Activated naive CD4-positive, alpha-beta T cell treated with anti-CD3 and anti-CD28 coated beads for 36 hours (primary cell): Measurements from ENCODE around the gene HMX1. TPM values are rescaled to one million over a fixed set of nuclear protein-coding genes. Genes with fewer than 3 reads are reported as not detected.

ENCODE experiments used
- CTCF ChIA-PET: fragments of 350-600 bp; sonication (Branson Sonifier 250); formaldehyde crosslinking; loops from one replicate; lab custom pipeline; 2021; ENCODE audit warnings: antibody characterized with exemption; lab: Charles Lee
- DNase-seq: peaks from one replicate; pipeline ENCODE4 v3.0.0-alpha.2; 2020
- H3K27ac Mint-ChIP-seq: one replicate; pipeline ENCODE4 v1.8.0; 2021; ENCODE audit warnings: mild to moderate bottlenecking, mixed read lengths
- H3K27me3 Mint-ChIP-seq: one replicate; pipeline ENCODE4 v1.8.0; 2021; ENCODE audit warnings: low read depth, mixed read lengths
- H3K36me3 Mint-ChIP-seq: one replicate; pipeline ENCODE4 v1.8.0; 2021; ENCODE audit warnings: low read depth, mixed read lengths
- H3K4me1 Mint-ChIP-seq: one replicate; pipeline ENCODE4 v1.8.0; 2021; ENCODE audit warnings: low read depth, mixed read lengths
- H3K4me3 Mint-ChIP-seq: one replicate; pipeline ENCODE4 v1.8.0; 2021; ENCODE audit warnings: mild to moderate bottlenecking, moderate library complexity, mixed read lengths
- H3K9me3 Mint-ChIP-seq: one replicate; pipeline ENCODE4 v1.8.0; 2021; ENCODE audit warnings: mixed read lengths
- intact Hi-C: fragments of 100-400 bp; cut with micrococcal nuclease; formaldehyde crosslinking; loops from one replicate; pipeline ENCODE4 v1.15.1; 2023
- total RNA-seq, 2 experiments: library from RNA; stranded (reverse); gene quantifications; one replicate each; pipeline ENCODE4 v1.2.3, GENCODE V29; 2021

Gene HMX1
- total RNA-seq, 2 experiments from 2014 or later: not detected

DNA sequence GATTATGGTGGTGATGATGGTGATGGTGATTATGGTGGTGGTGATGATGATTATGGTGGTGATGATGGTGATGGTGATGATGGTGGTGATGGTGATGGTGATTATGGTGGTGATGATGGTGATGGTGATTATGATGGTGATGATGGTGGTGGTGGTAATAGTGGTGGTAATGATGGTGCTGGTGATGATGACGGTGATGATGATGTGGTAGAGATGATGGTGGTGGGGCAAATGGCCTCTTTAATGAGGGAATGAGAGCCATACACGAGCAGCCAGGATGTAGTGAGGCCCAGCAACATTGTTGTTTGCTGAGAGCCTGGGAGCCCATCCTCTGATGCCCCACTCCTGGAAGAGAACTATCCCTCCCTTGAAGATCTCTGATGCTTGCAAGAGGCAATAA lies 29.0 kb downstream of the HMX1 start:
- no peaks in the 10 kb centered on the region for H3K4me1 Mint-ChIP-seq
- no peak overlapping the region for H3K4me3 Mint-ChIP-seq
- no peak for DNase-seq
- intact Hi-C loops: no loop called here
- H3K27ac Mint-ChIP-seq: no peak overlapping the region
- CTCF ChIA-PET: no interaction called here
- H3K9me3 Mint-ChIP-seq: peaks cover 6% of the 10 kb centered on the region
- no peaks in the 10 kb centered on the region for H3K36me3 Mint-ChIP-seq
- H3K27me3 Mint-ChIP-seq: peaks cover 5% of the 10 kb centered on the region

DNA sequence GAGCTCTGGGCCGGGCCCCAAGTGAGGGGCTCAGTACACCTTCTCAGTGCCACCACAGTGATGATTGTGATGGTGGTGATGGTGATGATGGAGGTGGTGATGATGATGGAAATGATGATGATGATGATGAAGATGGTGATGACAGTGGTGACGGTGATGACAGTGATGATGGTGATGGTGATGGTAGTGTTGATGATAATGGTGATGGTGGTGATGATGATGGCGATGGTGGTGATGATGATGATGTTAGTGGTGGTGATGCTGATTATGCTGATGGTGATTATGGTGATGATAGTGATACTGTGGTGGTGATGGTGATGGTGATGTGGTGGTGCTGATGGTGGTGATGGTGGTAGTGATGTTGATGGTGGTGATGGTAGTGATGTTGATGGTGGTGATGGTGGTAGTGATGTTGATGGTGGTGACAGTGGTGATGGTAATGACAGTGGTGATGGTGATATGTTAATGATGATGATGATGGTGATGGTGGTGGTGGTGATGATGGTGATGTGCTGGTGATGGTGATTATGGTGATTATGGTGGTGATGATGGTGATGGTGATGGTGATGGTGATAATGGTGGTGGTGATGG lies 29.9 kb downstream of the HMX1 start:
- intact Hi-C loops: no loop called here
- no peaks in the 10 kb centered on the region for H3K36me3 Mint-ChIP-seq
- peaks cover 6% of the 10 kb centered on the region for H3K9me3 Mint-ChIP-seq
- H3K4me3 Mint-ChIP-seq: no peak overlapping the region
- CTCF ChIA-PET: no interaction called here
- peaks cover 4% of the 10 kb centered on the region for H3K27me3 Mint-ChIP-seq
- no peak overlapping the region for H3K27ac Mint-ChIP-seq
- no peak for DNase-seq
- H3K4me1 Mint-ChIP-seq: no peaks in the 10 kb centered on the region

DNA sequence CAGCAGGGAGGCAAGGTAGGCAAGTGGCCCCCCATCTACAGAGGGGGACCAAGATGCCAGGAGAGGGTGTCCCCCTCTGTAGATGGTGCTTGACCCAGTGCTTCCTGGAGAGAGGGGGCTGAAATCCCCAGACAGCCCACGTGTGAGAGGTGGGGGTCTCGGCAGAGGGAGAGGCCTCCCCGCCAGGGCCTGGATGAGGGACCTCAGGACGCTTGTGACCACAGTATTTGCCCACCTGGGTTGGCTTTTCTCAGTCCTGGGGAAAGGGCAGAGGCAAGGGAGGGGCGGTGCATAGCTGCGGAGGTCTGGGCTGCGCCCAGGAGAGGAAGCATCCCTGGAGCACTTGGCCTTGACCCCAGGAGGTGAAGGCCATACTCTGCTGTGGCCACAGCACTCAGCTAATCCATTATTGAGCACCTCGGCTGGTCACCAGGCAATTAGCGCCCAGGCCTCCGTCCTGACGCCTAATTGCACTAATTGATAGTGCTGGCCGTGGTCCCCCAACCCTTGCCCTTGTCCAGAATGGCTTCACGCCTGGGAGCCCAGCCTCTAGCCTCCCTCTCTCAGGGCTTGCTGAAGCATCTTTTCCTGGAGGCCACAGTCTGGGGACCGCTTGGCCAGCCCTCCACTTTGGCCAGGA lies 30.7 kb downstream of the HMX1 start:
- Mint-ChIP-seq H3K4me3 (no peak overlapping the region), H3K27me3 (peaks cover 2% of the 10 kb centered on the region), H3K4me1 (no peaks in the 10 kb centered on the region), H3K36me3 (no peaks in the 10 kb centered on the region), H3K27ac (no peak overlapping the region), H3K9me3 (peaks cover 6% of the 10 kb centered on the region)
- CTCF ChIA-PET: no interaction called here
- intact Hi-C loops: no loop called here
- DNase-seq: no peak

DNA sequence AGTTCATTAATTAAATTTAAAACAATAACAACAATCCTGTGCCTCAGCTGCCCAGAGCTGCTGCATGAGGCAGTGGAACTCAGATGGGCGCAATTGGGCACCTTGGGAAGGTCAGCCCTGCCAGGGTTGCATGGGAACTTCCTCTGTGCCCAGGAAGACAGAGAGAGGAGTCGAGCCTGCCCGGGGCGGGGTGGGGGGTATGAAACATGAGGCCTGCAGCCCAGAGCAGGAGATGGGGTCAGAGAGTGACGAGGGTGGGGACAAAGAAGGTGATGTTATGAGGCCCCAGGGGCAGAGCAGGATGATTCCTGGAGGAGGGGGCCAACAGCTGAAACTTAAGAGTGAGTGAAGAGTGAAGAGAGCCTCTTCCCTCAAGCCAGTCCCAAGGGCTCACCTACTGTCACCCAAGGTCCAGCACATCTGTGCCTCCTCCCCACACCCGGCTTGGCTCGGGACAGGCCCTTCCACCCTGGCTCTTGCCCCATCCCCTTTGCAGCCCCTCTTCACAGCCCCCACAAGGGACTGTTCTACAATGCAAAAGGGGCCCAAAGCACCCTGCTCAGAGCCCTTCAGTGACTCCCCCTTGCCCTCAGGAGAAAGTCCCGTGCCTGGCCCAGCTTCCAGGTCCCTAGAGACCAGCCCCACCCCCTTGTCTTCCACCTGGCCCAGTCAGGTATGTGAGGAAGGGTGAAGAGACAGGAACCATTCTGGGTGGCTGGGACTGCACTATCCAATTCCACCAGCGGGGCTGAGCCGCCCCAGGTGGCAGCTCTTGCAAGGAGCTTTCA lies 31.4 kb downstream of the HMX1 start:
- CTCF ChIA-PET: no interaction called here
- DNase-seq: no peak
- peaks cover 6% of the 10 kb centered on the region for H3K9me3 Mint-ChIP-seq
- no peaks in the 10 kb centered on the region for H3K4me1 Mint-ChIP-seq
- intact Hi-C loops: no loop called here
- H3K27ac Mint-ChIP-seq: no peak overlapping the region
- H3K4me3 Mint-ChIP-seq: no peak overlapping the region
- H3K27me3 Mint-ChIP-seq: peaks cover 2% of the 10 kb centered on the region
- H3K36me3 Mint-ChIP-seq: no peaks in the 10 kb centered on the region

DNA sequence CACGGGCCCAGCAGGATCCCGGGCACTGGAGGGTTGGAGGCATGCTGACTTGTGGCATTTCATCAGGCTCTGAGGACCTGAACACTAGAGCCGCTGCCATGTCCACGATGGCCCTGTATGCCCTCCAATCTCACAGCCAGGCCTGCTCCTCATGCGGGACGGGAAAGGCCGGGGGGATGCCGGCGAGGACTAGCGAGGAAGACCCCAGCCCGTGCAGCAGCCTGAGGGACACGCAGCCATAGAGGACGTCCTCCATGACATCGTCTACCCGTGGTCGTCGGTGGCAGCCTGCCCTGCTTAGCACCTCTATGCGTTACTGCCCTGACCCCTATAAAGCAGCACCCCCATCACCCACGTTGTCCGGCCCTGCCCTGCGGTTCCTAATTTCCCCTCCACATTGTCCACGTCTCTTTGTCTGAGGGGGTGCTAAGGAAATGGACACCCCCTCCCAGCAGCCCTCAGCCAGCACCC lies 32.6 kb downstream of the HMX1 start:
- intact Hi-C loops: no loop called here
- H3K27me3 Mint-ChIP-seq: peaks cover 2% of the 10 kb centered on the region
- H3K4me3 Mint-ChIP-seq: no peak overlapping the region
- DNase-seq: no peak
- H3K4me1 Mint-ChIP-seq: no peaks in the 10 kb centered on the region
- peaks cover 6% of the 10 kb centered on the region for H3K9me3 Mint-ChIP-seq
- no peak overlapping the region for H3K27ac Mint-ChIP-seq
- CTCF ChIA-PET: no interaction called here
- H3K36me3 Mint-ChIP-seq: no peaks in the 10 kb centered on the region

DNA sequence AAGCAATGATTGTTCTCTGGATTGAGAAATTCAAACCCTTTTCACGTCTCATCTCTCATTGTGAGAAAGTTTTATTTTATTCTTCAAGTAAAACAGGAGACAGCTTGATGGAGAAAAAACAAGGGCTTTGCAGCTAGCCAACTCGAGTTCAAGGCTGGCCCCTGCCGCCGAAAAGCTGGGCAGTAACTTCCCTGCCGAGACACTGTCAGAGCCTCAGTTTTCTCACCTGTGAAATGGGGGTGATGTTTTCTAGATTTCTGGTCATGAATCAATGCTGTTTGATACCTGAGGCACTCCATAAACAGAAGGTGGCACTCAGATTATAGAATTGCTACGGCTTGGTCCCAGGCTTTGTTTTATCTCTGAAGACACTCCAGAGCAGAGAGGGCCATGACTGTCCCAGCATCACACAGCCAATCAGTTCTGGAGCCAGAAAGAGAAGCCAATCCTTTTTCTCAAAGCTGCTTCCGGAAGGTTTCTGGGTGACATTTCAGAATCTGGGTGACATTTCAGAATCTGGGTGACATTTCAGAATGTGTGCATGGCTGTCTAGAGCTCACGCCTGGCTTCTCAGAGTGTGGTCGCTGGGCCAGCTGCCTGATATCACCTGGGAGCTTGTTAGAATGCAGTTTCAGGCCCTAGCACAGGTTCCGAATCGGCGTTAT lies 33.2 kb downstream of the HMX1 start:
- Mint-ChIP-seq H3K27ac (no peak overlapping the region), H3K9me3 (peaks cover 5% of the 10 kb centered on the region), H3K27me3 (peaks cover 2% of the 10 kb centered on the region), H3K36me3 (no peaks in the 10 kb centered on the region), H3K4me3 (no peak overlapping the region), H3K4me1 (no peaks in the 10 kb centered on the region)
- intact Hi-C loops: no loop called here
- no peak for DNase-seq
- CTCF ChIA-PET: no interaction called here

DNA sequence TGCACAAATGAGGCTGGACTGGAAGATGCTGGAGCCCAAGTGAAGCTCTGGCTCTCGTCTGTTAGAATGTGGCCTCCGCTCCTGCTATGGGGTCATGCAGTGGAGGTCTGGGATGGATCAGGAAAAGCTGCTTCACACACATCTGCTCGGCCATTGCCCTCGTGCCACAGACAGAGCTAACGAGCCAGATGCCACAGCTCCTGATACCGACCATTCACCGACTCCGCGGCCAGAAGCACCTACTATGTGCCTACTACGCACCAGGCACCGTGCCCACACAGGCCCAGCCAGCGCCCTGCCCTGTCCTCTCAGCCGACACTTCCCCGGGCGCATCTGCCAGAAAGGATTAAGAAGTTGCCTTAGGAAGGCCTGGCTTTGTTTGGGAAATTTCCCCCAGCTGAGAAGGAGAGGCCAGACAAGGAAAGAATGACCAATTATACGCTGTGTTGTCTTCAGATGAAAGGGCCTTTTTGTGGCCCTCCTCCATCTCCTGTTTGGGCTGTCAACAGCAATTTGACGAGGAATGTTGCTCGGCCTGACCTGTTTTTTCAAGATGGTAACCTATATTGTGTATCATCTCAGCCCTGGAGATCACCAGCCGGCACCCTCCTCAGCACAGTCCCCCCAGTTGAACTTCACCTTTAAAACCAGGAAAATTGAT lies 34.3 kb downstream of the HMX1 start:
- peaks cover 2% of the 10 kb centered on the region for H3K27me3 Mint-ChIP-seq
- CTCF ChIA-PET: no interaction called here
- H3K27ac Mint-ChIP-seq: no peak overlapping the region
- H3K4me3 Mint-ChIP-seq: no peak overlapping the region
- no peak for DNase-seq
- intact Hi-C loops: no loop called here
- H3K36me3 Mint-ChIP-seq: no peaks in the 10 kb centered on the region
- no peaks in the 10 kb centered on the region for H3K4me1 Mint-ChIP-seq
- H3K9me3 Mint-ChIP-seq: peaks cover 3% of the 10 kb centered on the region

DNA sequence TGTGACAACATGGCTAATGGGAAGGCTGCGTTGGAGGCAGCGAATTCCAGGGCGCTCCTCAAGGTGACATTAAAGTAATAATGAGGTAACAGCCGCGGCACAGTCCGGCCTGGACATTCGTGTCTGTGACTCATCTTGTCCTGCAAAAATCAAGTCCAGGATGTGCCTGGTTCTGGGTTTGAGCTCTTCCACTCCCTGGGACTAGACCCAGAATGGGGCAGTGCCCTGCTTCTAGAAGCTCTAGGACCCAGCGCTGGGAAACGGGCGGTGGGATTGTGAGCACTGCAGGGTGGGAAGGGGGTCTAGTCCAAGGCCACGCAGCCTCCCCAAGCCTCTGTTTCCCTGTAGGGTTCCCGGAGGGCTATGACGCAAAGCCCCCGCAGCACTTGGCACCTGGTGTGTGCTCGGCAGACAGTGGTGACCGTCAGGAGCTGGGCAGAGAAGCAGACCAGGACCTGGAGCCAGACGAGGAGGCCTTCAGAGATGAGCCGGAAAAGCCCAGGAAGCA lies 34.9 kb downstream of the HMX1 start:
- Mint-ChIP-seq H3K4me3 (no peak overlapping the region), H3K27me3 (peaks cover 2% of the 10 kb centered on the region), H3K4me1 (no peaks in the 10 kb centered on the region), H3K27ac (no peak overlapping the region), H3K9me3 (peaks cover 3% of the 10 kb centered on the region), H3K36me3 (no peaks in the 10 kb centered on the region)
- intact Hi-C loops: no loop called here
- no peak for DNase-seq
- CTCF ChIA-PET: no interaction called here

DNA sequence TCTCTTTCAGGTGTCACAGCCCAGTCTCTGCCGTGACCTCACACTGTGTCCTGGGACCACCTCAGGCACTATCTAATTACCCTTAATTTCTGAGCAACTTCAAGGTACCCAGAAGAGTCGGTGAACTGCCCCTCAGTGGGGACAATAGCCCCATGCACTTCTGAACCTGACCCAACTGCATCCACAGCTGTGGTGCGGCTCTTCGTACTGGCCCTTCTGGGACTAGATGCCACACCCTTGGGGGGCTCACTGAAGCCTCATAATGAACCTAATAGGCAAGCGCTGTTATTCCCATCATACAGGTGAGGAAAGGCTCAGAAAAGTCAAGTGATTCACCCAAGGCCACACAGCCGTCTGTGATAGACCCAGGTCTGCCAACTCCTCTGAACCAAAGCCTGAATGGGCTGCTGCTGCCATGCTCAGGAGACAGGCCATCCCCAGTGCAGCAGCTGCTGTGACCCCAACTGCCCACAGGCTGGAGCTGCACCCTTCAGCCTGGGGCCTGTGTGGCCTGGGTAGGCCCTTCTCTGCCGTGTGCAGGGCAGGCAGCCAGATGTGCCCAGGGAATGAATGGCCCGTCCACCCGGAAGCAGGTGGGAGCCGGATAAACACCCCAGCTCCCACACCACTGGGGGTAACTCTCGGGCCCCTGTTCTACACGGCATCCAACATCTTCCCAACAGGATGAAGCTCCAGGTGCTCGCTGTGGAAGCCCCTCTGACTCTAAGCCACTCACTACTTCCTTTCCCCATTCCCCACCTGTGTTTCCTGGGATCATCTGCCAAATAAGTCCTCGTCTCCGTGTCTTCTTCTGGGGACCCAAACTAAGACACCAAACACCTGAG lies 35.9 kb downstream of the HMX1 start:
- H3K9me3 Mint-ChIP-seq: peaks cover 3% of the 10 kb centered on the region
- DNase-seq: no peak
- CTCF ChIA-PET: interaction anchor here (0.6 kb wide), 1 partner anchor 82 kb away, joined by 3 read pairs; no protein-coding TSS in a partner anchor
- H3K36me3 Mint-ChIP-seq: no peaks in the 10 kb centered on the region
- no peak overlapping the region for H3K27ac Mint-ChIP-seq
- no peak overlapping the region for H3K4me3 Mint-ChIP-seq
- H3K4me1 Mint-ChIP-seq: no peaks in the 10 kb centered on the region
- H3K27me3 Mint-ChIP-seq: peaks cover 2% of the 10 kb centered on the region
- intact Hi-C loops: no loop called here

DNA sequence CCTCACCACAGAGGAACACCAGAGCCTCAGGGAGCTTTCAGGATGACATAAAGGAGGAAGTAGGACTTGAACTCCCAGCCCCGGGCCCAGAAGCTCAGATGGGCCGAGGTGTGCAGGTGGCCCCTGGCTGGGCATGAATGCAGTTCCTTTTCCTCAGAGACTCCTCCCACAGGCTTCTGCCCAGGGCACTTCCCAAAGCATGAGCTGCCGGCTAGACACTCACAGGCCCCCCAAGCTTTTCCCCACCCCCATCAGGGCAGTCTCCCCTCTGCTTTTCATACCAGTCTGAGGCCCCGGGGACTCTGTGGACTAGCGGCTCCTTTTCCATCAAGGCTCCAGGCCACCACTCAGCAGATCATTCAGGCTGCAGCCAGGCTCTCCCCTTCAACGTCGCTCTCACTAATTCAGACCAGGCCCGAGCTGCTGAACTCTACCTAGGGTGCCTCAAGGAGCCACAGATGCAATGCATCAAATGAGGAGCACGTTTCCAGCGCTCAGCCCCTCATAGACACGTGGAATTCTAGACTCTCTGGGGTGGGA lies 36.9 kb downstream of the HMX1 start:
- intact Hi-C loops: no loop called here
- CTCF ChIA-PET: no interaction called here
- Mint-ChIP-seq H3K36me3 (no peaks in the 10 kb centered on the region), H3K4me3 (no peak overlapping the region), H3K9me3 (peaks cover under 1% of the 10 kb centered on the region), H3K4me1 (no peaks in the 10 kb centered on the region), H3K27me3 (peaks cover 2% of the 10 kb centered on the region), H3K27ac (no peak overlapping the region)
- no peak for DNase-seq
